ENCODE results near the gene PDXDC1. TPM values are rescaled to one million over a fixed set of nuclear protein-coding genes. Genes with fewer than 3 reads are reported as not detected.
"Not testable (repeated sequence)": the region's sequence is repeated elsewhere in the genome, so short reads cannot be mapped to it uniquely, and the experiment has no call there.

The PDXDC1 gene
- polyA plus RNA-seq, 3 donors, result 90.4 to 101 (median 100) TPM

- not testable (repeated sequence) for DNase-seq (ENCODE audit: low read depth in 3 of 3, low spot score in 2 of 3)
Observed at GRCh38 chr16:15008647-15009046, 33.8 kb downstream of the PDXDC1 start.

- not testable (repeated sequence) for DNase-seq (ENCODE audit: low read depth in 3 of 3, low spot score in 2 of 3)
Observed at GRCh38 chr16:15012941-15013340, 38.1 kb downstream of the PDXDC1 start.

GRCh38 chr16:15015671-15016070 lies 40.8 kb downstream of the PDXDC1 start:
- not testable (repeated sequence) for DNase-seq (ENCODE audit: low read depth in 3 of 3, low spot score in 2 of 3)

GRCh38 chr16:15016354-15016753 lies 41.5 kb downstream of the PDXDC1 start:
- not testable (repeated sequence) for DNase-seq (ENCODE audit: low read depth in 3 of 3, low spot score in 2 of 3)

GRCh38 chr16:15016951-15017580 lies 42.2 kb downstream of the PDXDC1 start:
- DNase-seq (ENCODE audit: low read depth in 3 of 3, low spot score in 2 of 3), result not testable (repeated sequence)

GRCh38 chr16:15021429-15021828 lies 46.6 kb downstream of the PDXDC1 start:
- DNase-seq (ENCODE audit: low read depth in 3 of 3, low spot score in 2 of 3), result not testable (repeated sequence)

- DNase-seq (ENCODE audit: low read depth in 3 of 3, low spot score in 2 of 3), result not testable (repeated sequence)
Observed at GRCh38 chr16:15022194-15022593, 47.4 kb downstream of the PDXDC1 start.

- not testable (repeated sequence) for DNase-seq (ENCODE audit: low read depth in 3 of 3, low spot score in 2 of 3)
Observed at GRCh38 chr16:15023381-15024077, 48.7 kb downstream of the PDXDC1 start.

GRCh38 chr16:15024858-15025199 lies 50.0 kb downstream of the PDXDC1 start:
- DNase-seq (ENCODE audit: low read depth in 3 of 3, low spot score in 2 of 3), result not testable (repeated sequence)

GRCh38 chr16:15025234-15025951 lies 50.6 kb downstream of the PDXDC1 start:
- not testable (repeated sequence) for DNase-seq (ENCODE audit: low read depth in 3 of 3, low spot score in 2 of 3)

- not testable (repeated sequence) for DNase-seq (ENCODE audit: low read depth in 3 of 3, low spot score in 2 of 3)
Observed at GRCh38 chr16:15027051-15027450, 52.2 kb downstream of the PDXDC1 start.

- not testable (repeated sequence) for DNase-seq (ENCODE audit: low read depth in 3 of 3, low spot score in 2 of 3)
Observed at GRCh38 chr16:15027503-15028344, 52.9 kb downstream of the PDXDC1 start.

- DNase-seq (ENCODE audit: low read depth in 3 of 3, low spot score in 2 of 3), result not testable (repeated sequence)
Observed at GRCh38 chr16:15028345-15028715, 53.5 kb downstream of the PDXDC1 start.

GRCh38 chr16:15028801-15029698 lies 54.2 kb downstream of the PDXDC1 start:
- not testable (repeated sequence) for DNase-seq (ENCODE audit: low read depth in 3 of 3, low spot score in 2 of 3)

GRCh38 chr16:15029749-15030148 lies 54.9 kb downstream of the PDXDC1 start:
- not testable (repeated sequence) for DNase-seq (ENCODE audit: low read depth in 3 of 3, low spot score in 2 of 3)

GRCh38 chr16:15031179-15031578 lies 56.4 kb downstream of the PDXDC1 start:
- no peak for DNase-seq (ENCODE audit: low read depth in 3 of 3, low spot score in 2 of 3)

GRCh38 chr16:15031586-15031985 lies 56.8 kb downstream of the PDXDC1 start:
- no peak for DNase-seq (ENCODE audit: low read depth in 3 of 3, low spot score in 2 of 3)

GRCh38 chr16:15032547-15033308 lies 57.9 kb downstream of the PDXDC1 start:
- no peak for DNase-seq (ENCODE audit: low read depth in 3 of 3, low spot score in 2 of 3)

GRCh38 chr16:15033309-15033707 lies 58.5 kb downstream of the PDXDC1 start:
- no peak for DNase-seq (ENCODE audit: low read depth in 3 of 3, low spot score in 2 of 3)
